ENCODE data around the gene CYB561D1. TPM values are rescaled to one million over a fixed set of nuclear protein-coding genes. Genes with fewer than 3 reads are reported as not detected.

CYB561D1 gene
- total and polyA plus RNA-seq, 9 of the 15 experiments (the other 6 are each of a cell fraction or from before 2014, with no cell fraction given): 0.71 to 7.2 (median 3.5) TPM

DNA sequence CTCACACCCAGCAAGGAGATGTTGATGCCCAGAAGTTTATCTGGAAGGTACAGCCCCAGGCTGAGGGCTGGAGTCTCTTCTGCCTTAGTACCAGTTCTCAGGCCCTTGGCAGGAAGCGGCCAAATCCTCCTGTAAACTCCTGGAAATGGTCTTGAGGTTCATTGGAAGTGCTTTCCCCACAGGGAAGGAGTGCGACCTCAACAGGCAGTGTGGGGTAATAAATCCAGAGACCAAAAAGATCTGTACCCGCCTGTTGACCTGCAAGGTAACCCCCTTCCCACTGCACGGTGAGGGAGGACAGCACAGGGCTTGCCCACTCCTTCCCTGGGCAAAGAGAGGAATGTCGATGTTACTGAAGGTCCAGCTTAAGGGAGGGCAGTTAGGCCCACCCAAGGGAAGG lies 5.7 kb upstream of the CYB561D1 start (continued):
- TF ChIP-seq, protein P1, sequence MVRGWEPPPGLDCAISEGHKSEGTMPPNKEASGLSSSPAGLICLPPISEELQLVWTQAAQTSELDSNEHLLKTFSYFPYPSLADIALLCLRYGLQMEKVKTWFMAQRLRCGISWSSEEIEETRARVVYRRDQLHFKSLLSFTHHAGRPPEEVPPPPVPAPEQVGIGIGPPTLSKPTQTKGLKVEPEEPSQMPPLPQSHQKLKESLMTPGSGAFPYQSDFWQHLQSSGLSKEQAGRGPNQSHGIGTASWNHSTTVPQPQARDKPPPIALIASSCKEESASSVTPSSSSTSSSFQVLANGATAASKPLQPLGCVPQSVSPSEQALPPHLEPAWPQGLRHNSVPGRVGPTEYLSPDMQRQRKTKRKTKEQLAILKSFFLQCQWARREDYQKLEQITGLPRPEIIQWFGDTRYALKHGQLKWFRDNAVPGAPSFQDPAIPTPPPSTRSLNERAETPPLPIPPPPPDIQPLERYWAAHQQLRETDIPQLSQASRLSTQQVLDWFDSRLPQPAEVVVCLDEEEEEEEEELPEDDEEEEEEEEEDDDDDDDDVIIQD (CRISPR knock-in tag; IDR thresholded peaks at IDR 0.05): no peak
- TF ChIP-seq, protein P2, sequence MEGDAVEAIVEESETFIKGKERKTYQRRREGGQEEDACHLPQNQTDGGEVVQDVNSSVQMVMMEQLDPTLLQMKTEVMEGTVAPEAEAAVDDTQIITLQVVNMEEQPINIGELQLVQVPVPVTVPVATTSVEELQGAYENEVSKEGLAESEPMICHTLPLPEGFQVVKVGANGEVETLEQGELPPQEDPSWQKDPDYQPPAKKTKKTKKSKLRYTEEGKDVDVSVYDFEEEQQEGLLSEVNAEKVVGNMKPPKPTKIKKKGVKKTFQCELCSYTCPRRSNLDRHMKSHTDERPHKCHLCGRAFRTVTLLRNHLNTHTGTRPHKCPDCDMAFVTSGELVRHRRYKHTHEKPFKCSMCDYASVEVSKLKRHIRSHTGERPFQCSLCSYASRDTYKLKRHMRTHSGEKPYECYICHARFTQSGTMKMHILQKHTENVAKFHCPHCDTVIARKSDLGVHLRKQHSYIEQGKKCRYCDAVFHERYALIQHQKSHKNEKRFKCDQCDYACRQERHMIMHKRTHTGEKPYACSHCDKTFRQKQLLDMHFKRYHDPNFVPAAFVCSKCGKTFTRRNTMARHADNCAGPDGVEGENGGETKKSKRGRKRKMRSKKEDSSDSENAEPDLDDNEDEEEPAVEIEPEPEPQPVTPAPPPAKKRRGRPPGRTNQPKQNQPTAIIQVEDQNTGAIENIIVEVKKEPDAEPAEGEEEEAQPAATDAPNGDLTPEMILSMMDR (IDR thresholded peaks at IDR 0.05 in 2 of 3, conservative IDR thresholded peaks at IDR 0.05 in 1 of 3; ENCODE audit: insufficient read depth in 2 of 3, low read depth in 1 of 3, low read length in 3 of 3): peak; percentile 40 to 63 (median 56); a peak in 5 of 6 replicates
- TF ChIP-seq, protein P3, sequence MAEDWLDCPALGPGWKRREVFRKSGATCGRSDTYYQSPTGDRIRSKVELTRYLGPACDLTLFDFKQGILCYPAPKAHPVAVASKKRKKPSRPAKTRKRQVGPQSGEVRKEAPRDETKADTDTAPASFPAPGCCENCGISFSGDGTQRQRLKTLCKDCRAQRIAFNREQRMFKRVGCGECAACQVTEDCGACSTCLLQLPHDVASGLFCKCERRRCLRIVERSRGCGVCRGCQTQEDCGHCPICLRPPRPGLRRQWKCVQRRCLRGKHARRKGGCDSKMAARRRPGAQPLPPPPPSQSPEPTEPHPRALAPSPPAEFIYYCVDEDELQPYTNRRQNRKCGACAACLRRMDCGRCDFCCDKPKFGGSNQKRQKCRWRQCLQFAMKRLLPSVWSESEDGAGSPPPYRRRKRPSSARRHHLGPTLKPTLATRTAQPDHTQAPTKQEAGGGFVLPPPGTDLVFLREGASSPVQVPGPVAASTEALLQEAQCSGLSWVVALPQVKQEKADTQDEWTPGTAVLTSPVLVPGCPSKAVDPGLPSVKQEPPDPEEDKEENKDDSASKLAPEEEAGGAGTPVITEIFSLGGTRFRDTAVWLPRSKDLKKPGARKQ (CRISPR knock-in tag; IDR thresholded peaks at IDR 0.05): no peak
- TF ChIP-seq KAT8 (IDR thresholded peaks at IDR 0.05; ENCODE audit: low read depth) (no peak), ZNF778 (CRISPR knock-in tag; IDR thresholded peaks at IDR 0.05) (no peak), JUN (IDR thresholded peaks at IDR 0.05; ENCODE audit: borderline replicate concordance, low read depth, low read length) (no peak), JUN (CRISPR knock-in tag; IDR thresholded peaks at IDR 0.05; ENCODE audit: borderline replicate concordance) (no peak), ZNF407 (IDR thresholded peaks at IDR 0.05; ENCODE audit: low read depth) (no peak)

Data from K562 (cell line).